Stimulated activated CD4-positive, alpha-beta T cell treated with anti-CD3 and anti-CD28 coated beads, TNF-alpha, amount 100 ng/mL, for 24 hours (primary cell): Measurements from ENCODE around the gene TUBB2B.
A peak's percentile ranks its signal among the peaks of the same experiment; 100 is the strongest.
"Not testable (repeated sequence)": the region's sequence is repeated elsewhere in the genome, so short reads cannot be mapped to it uniquely, and the experiment has no call there.

Experiments
- DNase-seq, 3 experiments: peaks; one replicate each; pipeline ENCODE4 v3.0.0-alpha.2; 2020; ENCODE audit warnings: low read depth in 3 of 3

The TUBB2B gene

DNA sequence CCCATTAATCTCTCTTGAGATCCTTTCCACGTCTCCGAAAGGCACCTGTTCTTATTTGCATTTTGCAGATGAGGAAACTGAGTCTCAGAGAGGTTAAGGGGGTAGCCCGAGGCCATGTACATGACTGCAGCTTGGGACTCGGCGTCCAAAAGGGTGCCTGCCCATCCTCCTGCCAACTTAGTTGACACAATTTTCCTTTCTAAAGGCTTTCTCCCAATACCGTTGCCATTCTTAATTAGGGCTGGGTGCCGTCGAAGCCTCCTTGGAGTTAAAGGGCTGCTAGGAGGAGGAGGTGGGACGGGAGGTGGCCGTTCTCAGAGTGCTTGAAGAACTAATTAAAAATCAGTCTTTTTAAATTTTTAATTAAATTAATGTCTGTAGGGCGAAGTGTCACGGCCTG is 30.7 kb upstream of the TUBB2B start:
- no peak for DNase-seq

DNA sequence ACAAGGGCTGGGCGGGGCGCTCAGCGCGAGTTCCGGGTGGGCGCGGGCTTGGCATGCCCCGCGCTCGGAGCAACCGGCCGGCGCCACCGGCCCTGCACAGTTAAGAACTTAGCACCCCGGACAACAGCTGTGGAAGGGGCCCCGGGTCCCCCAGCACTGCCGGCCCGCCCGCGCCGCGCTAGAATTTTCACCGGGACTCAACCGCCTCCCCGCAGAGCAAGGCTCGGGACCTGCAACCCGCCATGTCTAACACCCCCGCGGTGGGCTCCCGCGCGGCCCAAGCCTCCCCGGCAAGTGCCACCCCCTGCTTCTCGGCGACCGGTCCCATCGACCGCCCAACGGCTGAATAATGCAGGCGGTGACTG is 26.1 kb upstream of the TUBB2B start:
- no peak for DNase-seq

DNA sequence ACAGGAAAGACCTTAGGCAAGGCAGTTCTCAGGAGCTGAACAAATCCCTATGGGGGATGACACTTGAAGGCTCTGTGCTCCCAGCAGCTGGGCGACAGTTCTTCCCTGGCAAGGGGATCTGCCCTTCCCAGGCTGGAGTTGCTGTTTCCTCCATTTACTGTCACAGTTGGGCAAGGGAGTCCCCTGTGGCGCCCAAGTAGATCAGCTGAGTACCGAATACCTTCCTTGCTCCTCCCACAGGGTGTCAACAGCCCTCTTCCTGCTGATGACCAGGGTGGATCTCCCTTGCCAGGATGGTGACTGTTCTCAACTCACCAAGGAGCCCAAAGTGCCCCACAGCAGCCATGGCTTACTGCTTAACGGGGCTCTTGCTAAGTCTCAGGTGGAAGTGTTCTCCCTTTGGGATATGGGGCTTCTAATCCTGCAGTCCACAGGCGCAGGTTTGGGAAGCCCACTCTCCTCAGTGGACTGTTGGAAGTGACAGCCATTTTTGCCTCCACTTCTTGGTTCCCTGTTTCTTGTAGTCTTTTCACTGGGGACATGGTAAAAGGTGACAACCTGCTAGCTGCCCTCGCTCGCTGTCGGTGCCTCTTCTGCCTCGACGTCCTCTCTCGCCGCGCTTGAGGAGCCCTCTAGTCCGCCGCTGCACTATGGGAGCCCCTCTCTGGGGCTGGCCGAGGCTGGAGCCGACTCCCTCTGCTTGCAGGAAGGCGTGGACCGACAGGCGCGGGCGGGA is 25.6 kb upstream of the TUBB2B start:
- no peak for DNase-seq

DNA sequence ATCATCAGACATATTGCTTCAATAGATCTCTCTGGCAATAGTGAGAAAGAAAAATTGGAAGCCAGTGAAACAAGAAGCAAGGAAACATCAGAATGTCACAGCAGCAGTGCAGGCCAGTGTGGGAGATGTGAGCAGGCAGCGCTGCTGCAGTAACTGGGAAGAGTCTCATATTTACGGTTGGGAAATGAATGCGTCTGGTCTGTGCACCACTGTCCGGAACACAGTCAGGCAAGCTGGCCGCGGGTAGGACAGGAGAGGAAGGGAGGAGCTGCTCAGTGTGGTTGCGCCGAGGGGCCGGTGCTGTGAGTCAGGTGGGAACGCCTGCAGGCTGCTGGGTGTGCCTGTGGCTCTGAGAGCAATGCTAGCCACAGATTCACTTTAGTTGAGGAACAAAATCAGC is 24.9 kb upstream of the TUBB2B start:
- no peak for DNase-seq

DNA sequence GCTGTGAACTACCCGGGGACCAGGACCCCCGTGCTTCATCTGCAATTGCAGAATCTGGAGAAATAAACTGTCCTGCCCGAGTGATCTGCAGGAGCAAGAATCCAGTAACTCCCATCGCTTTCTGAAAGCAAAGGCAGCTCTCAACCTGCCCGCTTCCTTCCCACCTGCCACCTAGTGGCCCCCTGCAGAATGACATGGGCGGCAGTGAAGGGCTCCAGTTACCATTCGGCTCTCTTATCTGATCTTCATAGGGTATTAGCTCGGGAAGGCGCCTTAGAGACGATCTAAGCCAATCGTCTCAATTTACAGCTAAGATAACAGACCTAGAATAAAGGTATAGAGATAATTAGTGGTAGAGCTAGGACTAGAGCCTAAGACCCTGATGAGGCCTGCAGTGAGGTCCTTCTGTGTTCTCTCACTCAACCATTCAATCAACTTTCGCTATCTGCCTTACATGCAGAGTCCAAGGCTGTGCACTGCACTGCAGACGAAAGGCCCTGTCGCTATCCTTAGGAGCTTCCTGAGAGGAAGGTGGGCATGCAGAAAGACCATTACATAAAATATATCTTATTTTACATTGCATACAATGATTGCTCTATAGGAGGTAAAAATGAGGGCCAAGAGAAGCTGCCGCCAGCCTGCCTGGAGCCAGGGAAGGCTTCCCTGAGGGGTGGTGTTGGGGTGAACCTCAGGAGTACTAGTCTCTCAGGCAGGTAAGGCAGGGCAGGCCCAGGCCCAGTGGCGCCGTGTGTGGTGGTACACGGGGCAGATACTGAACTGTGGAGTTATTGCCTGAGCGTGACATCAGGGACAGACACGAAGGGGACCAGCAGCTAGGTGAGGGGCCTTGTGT is 24.2 kb upstream of the TUBB2B start:
- peak; percentile 61 to 83 (median 66) for DNase-seq

DNA sequence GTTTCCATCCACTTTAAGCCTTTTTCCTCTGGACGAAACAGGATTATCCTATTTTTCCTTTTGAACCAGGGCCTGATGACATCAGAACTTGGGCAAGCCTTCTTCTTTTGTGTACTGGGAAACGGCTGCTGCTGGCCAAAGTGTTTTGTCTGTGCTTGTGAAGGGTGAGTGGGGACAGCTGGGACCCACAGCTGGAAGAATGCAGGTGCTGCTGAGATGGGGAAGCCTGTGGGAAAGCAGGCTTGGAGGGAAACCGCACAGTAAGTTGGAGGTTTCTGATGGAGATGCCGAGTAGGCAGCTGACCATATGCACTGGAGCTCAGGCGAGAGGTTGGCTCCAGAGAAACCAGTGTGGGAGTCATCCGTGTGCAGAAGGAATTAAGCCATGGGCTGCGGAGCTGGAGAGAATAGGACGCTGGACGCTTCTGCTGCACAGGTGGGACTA is 22.8 kb upstream of the TUBB2B start:
- no peak for DNase-seq

DNA sequence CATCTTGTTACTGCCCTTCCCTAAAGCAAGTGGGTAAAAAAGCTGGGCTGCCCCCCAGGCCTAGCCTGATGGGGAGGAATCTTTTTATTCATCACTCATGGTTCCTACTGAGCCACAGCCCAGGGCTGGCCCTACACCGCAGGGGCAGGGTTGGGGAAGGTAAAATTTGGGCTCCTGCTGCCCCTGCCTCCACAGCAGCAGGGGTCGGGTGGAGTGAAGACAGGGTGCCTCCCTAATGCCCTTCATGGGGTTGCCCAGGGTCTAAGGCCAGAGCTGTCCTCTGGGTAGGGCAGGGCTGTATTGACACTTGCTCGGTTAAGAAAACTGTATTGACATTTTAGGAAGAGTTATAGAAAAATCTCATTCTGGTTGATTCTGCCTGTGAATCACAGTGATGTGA is 22.4 kb upstream of the TUBB2B start:
- no peak for DNase-seq

DNA sequence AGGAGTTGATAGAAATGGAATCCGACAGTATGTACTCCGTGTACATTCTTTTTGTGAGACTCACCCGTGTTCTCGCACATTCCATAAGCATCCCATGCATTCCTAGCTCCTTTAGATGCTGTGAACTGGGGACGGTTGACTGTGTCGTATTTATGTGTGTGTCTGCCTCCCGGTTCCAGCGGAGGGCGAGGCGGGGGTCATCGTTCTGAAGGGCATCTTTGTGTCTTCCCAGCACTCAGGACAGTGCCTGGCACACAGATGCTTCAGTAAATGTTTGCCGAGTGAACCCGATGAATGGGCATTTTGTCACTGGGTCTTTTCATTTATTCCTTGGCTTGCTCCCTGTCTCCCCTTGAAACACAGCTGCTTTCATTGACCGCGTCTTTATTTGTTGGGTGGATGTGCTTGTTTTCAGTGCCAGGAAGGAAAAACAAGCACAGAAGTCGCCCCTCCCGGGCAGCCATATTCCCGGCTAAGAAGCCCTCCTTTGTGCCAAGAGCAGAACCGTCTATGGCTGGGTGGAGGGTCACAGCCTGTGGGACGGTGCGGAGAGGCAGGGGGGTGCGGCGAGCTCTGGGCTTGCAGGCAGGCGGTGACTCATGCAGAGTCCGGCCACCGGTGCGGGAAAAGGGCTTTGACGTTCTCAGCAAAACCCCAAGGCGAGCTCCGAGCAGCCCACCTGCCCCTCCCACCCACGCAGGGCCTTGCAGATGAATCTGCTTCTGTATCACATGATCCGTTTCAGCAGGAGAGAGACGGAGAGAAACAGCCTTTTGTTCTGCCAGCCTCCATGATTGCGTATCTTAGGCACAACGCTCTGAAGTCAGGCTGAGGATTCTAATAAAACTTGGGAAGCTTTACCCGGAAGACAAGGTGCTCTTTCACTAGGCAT is 20.0 kb upstream of the TUBB2B start:
- DNase-seq = no peak

DNA sequence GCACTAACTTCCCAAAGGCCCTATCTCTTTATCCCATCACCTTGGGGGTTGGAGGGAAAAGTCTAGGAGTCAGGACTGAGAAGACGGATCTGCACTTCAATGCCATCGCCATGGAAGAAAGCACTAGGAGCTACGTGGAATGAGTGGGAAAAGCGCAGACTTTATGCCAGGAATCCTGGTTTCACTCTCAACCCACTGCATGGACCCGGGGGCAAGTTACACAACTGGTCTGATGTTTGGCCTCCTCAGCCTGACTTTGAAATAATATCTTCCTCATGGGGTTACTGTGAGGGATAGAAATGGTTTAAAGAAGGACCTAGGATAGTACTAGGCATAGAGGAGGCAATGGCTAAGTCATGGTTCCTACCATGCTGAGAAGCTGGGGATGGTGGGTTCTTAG is 17.8 kb upstream of the TUBB2B start:
- DNase-seq = no peak

DNA sequence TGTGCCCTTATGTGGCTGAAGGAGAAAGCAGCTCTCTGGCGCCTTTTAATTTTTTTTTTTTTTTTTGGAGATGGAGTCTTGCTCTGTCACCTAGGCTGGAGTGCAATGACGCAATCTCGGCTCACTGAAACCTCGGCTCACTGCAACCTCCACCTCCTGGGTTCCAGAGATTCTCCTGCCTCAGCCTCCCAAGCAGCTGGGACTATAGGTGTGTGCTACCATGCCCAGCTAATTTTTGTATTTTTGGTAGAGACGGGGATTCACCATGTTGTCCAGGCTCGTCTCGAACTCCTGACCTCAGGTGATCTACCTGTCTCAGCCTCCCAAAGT is 17.3 kb upstream of the TUBB2B start:
- not testable (repeated sequence) for DNase-seq

DNA sequence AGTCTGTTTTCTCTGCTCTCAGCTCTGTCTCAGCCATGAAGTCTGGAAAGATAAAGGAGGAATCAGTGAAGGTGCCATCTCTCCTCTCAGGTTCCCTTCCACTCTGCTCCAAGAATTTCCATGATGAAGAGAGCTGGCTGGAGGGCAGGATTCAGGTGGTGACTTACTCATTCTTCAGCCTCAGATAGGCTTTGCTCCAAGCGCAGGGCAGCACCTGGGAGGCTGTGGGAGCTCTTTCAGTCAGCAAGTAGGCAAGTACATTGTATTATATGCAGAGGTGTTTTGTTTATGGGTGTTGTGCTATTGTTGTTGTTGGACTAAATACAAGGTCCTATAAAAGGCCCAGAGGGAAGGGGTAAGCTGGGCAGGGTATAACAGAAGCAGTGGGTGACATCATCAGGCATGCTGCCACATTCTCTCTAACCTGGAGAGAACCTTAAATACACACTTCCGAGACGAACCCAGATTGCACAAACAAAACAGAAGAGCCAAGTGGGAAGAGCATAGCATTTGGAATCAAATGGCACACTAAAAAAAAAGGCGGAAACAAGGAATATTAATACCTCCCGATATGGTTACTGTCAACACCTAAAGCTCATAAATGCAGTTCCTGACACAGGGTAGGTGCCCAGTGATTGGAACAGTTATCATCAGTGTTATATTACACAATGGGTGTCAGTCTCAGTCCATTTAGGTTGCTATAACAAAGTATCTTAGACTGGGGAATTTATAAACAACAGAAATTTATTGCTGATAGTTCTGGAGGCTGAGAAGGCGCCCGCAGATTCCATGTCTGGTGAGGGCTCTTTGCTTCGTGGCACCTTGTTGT is 16.8 kb upstream of the TUBB2B start:
- no peak for DNase-seq

DNA sequence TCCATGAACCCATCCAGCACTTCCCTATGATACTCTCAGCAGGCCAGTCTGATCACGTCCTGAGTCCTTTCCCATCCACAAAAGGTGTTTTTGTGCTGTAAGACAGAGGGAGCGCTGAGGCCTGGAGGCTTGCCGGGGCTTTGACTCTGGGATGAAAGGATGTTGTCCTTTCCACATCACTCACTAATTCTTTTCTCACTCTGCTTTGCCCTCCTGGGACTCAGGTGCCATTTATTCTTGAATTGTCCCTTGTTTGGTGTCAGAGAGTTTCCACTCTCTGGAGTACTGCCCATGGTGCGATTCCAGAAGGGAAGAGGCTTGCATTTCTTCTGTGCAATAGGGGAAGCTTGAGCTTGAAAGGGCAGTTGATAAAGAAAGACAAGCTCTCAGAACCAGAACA is 15.3 kb upstream of the TUBB2B start:
- DNase-seq = no peak

DNA sequence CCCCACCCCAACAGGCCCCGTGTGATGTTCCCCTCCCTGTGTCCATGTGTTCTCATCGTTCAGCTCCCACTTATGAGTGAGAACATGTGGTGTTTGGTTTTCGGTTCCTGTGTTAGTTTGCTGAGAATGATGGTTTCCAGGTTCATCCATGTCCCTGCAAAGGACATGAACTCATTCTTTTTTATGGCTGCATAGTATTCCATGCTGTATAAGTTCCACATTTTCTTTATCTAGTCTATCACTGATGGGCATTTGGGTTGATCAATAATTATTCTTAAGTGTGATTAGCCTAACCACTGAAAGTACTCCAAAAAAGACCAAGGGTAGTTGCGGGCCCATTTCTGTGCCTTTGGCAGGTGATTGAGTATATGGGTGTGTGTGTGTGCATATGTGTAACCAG is 14.3 kb upstream of the TUBB2B start:
- DNase-seq = not testable (repeated sequence)

DNA sequence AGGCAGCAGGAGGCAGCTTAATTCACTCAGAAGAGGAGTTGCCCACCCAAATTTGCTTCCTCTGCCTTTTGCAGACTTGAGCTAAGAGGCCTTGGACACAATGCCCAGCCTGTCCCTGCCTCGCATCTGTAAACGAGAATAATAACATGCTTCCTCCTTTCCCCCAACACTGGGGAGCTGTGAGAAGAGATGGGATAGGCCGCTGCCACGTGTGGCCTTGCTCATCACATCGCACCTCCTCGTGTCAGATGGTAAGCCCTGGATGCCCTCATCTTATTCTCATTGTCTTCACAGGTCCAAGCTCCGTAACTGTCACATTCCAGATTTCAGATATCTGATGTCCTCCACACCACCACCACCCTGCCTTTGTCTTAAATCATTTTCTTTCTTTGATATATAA is 13.1 kb upstream of the TUBB2B start:
- no peak for DNase-seq

DNA sequence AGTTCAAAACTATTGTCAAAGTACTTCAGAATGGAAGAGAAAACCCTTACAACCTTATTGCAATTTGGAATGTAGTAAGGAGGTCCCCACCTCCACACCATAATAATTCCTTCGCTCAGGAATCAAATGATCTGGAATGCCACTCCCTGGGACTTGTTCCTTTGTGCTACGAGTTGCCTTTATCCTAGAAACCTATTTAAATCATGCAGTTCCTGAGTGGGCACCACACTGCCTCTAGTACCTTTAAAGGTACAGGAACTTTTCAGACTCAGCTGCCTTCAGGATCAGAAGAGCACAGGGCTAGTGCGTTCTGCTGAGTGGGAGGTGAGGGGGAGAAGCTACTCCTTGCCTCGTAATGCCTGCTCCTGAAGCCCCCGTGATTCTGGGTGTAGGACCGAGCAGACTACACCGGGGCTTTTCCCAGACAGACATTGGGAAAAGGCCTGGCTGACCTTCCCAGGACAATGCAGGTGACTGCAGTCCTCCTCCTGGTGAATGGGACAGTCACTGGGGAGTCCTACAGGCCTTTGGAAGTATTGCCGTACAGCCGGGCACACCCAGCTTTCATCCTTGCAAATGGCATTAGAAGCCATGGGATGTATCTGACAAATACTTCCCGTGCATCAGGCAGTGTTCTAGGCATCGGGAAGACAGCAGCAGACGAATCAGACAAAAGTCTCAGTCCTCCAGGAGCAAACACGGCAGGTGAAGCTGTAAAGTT is 11.8 kb upstream of the TUBB2B start:
- DNase-seq = no peak

DNA sequence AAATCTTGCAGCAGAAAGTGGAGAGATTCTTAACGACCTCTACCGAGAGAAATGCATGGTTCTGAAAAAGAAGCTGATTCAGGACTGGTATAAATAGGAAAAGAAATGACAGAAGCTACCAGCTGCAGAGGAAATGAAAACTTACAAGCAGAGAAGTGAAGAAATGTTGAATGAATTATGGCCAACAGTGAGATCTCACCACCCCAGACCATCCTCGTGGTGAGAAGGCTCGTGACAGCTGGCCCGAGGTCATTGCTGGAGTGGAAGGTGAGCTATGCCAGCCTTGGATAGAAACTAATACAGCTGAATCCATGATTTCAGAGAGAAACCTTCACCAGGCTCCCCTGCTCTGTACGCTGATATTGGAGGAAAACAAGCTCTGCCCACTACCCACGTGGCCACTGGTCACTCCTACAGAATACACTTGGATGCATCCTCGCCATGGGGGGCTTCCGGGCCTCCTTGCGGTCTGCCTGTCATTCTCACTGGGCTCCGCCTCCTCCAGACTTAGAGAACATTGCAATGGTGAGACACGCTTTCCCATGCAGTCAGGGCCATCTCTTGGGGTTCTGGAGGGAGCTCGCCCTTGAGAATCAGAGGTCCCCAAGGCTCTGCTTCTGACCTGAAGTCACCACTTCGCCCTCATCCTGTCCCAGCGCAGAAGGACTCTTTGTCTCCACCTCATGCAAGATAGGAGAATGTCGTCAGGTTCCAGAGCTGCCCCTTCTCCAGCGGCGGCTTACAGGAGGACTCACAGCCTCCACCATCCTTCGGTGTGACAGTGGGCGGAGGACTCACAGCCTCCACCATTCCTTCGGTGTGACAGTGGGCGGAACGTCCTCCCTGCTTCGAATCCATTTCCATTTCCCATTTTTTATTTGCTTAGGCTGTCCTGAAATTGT is 10.6 kb upstream of the TUBB2B start:
- DNase-seq = no peak

DNA sequence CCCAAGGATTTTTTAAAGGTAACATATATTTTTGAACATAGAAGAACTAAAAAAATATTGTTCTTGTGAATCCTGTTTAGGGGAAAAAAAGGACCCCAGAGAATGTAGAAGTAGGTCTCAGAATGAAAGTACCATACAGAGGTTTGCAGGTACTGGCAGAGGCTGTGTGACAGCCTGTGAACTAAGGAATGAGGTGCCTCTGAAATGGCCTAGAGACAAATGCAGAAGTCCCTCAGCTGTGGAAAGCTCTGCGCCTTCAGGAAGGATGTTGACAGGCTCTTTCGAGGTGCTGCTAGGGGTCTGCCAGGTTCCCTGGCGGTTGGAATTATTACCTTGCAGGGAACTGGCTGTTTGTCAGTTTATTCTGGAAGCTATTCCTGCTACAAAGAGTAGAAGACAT is 8.6 kb upstream of the TUBB2B start:
- DNase-seq = no peak

DNA sequence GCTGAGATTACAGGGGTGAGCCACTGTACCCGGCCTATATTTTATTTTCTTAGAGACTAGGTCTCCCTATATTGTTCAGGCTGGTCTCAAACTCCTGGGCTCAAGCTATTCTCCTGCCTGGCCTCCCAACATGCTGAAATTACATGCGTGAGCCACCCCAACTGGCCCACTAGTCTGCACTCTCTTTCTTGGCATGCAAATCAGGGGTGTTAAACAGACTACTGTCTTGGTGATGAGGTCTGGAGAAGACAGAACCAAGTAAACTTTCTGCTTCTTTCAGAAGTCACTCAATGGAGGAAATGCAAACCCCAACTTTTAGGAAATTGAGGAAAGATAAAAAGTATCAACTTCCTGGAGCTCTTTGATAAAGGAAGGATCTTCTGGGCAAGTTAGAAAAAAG is 8.0 kb upstream of the TUBB2B start:
- DNase-seq = no peak

DNA sequence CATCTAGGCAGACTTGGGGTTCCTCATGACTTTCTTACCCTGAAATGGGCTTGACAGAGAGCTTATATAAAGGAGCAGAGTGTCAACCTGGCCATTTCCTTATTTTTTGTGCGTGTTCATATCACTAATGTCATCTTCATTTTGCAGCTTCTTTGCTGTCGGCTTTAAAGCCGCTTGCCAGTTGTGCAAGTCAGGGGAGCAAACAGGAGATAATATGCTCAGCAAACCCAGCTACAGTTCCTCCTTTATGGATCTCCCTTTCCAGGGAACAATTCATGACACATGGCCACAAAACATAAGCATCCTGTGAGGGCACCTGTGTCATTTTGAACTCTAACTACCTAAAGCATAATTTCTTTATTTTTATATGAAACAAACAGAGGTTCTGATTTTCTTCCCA is 6.5 kb upstream of the TUBB2B start:
- DNase-seq = no peak

DNA sequence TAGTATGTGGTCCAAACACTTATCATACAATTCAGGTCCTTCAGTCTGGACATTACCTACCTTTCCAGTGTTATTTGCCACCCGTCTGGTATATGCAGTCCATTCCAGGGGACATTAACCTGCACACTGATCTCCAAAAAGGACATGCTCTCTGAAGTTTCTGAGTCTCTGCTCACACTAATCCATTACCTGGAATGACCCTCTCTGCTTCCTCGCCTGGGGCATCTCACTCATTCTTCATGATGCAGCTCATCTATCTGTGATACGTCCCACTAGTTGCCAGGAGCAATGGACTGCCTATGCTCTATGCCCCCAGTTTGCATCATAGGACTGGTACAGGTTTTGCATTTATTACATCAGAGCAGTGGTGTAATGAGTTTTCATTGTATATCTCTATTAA is 5.9 kb upstream of the TUBB2B start:
- no peak for DNase-seq
